IPS-NIHi7 (cell line): ENCODE measurements around the gene ICAM1.

Experiments
- DNase-seq: peaks from one replicate; pipeline ENCODE4 v3.0.0; 2012; ENCODE audit warnings: mixed read lengths; ENCODE audit errors: extremely low spot score

Gene ICAM1

DNA sequence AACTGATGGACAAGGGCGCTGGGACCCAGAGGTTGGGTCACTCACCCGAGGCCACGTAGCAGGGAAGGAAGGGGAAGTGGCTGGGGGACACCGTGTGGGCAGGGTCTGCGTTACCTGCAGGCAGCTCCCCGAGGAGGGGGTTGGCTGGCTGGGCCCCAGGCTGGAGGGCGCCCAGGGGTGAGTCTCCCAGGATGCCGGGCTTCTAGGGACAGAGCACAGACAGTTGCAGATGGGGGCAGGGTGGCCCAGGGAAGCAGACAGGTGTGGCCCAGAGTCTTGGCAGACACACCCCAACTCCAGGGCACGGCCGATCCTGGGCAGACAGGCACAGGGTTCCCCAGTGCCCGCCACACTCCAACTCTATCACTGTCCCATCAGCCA is 50.5 kb downstream of the ICAM1 start:
- no peak for DNase-seq

DNA sequence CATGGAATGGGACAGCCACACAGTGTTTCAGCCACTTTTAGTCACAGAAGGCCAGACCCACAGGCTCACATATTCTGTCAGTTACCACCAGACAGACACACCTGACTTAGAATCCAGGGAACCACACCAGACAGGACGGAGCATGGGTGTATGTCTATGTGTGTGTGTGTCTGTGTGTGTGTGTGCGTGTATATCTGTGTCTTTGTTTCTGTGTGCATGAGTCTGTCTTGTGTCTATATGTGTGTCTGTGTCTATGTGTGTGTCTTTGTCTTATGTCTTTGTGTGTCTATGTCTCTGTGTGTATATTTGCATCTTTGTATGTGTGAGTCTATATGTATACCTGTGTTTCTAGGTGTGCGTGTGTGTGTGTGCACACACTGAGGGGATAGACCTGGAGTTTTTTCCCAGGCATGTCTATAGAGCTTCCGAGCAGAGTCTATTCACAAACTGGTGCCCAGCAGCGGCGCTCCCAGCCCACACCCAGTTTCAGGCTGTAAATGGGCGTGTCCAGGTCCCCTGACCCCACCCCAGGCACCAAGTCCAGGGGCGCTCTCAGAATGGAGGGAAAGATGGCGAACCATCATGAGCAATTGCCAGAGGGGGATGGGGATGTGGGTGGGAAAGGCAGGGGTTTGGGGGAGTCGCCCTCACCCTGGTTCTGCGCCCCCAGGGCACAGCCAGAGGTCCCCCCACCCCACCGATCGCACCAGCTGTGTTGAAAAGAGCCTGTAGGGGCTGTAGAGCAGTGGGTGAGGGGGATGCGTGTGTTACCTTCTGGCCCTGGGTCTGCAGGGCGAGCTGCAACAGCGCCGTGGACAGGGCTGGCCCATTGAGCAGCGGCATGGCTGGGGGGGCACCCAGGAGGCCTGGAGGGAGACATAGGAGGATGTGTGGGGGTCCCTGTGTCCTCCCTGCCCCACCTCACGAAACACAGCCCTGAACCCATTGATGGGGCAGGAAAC is 51.2 kb downstream of the ICAM1 start:
- DNase-seq = no peak

DNA sequence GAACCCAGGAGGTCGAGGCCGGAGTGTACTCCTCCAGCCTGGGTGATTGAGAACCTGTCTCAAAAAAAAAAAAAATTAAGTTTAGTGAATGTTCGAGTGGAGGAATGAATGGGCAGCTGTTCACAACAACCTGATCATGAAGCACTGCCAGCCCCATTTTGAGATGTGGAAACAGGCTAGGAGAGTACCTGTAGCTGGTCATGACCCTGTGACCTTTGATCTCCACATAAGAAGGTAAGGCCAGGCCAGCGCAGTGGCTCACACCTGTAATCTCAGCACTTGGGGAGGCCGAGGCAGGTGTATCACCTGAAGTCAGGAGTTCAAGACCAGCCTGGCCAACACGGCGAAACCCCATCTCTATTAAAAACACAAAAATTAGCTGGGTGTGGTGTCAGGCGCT is 54.8 kb downstream of the ICAM1 start:
- no peak for DNase-seq

DNA sequence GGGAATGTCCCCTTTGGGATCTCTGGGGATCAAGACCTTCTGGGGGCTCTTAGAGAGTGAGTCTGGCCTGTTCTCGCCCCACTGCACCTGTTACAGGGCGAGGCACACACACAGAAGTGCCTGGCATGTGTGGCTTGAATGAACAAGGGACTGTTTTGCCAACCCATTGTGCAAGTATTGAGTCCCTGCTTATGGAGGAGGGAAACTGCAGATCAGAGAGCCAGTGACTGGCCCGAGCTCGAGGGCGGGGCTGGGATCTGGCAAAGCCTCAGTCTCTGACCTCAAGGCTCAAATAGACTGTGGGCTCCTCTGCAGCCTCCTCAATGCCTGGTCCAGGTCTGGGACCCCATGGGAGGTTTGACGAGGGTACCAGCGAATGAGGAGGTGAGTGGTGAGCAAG is 56.9 kb downstream of the ICAM1 start:
- DNase-seq = no peak

DNA sequence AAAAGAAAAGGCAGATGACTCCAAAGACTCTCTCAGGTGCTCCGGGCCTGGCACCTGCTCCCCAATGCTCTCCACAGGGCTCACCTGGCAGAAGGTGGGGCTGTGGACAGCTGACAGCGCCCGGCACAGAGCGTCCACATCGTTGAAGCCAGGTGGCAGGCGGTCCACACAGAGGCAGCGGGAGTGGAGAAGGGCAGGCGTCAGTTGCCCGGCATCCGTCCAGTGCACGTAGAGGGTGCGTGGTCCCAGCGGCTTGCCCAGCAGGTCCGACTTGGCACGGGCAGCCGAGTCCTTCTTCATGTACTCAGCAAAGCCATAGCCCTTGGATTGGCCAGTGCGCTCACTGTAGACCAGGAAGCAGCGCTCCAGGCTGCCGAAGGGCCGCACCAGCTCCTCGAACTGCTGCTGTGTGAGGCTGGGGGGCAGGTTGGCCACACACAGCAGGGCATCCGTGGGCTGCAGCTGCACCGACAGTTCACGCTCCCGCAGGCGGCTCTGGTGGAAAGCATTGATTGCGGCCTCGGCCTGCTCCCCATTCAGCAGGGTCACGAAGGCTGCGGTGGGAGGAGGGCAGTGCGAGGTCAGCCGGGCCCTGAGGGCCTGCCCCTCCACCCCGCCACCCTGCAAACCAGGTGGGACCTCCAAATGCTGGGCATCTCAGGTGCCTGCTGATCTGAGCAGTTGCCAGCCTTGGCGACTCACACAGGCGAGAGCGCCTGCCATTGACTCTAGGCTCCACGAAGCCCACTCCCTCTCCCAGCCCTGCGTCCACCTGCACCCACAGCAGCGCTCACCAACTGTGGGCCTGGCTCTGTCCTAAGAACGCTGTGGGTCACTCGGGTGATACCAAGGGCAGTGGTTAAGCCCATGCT is 57.9 kb downstream of the ICAM1 start:
- DNase-seq = no peak

DNA sequence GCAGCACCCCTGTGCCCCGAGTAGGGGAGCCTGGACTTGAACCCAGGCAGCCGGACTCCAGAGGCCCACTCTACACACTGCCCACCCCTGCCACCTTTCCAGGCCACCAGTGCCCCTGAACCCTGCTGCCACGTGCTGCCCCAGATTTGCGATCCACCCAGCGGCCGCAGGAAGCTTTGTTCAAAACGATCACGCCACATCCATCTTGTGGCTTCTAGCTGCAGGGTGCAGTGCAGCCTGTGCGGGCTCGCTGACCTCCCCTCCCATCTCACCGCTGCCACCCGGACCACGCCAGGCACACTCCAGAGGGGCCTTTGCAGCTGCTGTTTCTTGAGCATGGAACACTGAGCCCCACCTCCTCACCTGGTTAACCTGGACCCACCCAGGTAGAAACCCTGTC is 58.6 kb downstream of the ICAM1 start:
- no peak for DNase-seq

DNA sequence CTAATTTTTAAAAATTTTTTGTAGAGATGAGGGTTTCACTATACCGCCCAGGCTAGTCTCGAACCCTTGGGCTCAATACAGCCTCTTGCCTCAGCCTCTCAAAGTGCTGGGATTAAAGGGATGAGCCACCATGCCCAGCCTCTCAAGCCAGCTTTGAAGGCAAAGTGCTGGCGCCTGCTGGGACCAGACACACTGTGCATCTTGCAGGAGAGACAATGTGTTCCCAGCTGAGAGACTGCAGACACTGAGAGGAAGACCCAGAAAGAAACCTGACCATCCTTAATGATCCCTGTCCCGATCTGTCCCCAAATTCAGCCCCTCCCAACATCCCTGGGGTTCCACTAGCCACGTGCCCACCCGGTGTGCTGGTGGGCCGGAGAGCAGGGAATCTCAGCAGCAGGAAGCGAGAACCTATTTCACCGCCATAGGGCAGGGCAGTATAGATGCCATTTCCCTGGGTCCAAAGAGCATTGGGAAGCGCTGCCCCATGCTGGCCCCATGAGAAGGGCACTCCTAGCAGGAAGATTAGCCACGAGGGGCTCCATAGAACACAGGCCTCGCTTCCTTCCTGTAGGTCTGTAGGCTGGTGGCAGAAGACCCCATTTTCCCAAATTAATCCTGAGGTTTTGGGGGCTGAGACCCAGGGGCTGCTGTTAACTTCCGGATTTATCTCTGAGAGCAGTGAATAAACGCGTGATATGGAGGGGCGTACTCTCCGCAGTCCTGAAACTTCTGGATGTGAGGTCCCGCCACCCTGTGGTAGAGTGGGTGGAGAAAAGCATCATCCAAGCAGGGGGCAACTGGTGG is 61.4 kb downstream of the ICAM1 start:
- no peak for DNase-seq

DNA sequence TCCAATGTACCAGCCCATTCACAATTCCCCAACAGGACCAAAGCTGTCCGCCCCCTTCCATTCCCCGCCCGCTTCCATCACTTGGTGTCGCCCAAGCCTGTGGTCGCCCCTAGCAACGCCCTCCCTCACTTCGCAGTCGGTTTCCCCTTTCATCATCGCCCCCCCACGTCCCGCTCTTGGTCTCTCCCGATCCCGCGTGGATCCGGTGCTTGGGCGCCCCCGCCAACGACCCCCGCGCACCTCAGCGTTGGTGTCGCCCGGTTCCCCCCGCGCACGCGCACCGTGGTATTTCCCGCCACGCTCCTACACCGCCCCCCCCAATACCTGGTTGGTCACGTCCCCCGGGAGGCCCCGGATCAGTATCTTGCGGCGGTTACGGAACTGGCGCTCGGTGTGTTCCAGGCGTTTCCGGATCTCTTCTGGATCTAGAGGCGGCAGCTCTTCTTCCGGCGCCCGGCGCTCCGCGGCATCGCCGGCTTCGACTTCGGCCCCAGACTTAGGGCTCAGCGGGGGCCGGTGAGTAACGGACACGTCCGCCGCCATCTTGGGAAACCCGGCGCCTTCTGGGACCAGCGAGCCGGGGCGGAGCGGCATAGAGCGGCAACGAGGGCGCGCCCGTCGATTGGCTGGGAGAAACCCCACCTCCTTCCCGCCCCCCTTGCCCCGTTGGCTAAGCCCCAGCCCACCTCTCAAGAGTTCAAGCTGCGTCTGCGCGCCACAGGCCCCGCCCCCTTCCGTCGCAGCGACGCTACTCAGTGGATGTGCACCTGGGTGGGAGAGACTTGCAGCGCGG is 62.2 kb downstream of the ICAM1 start, which contains the start of gene RAVER1:
Gene RAVER1 (minus strand): TSS at position 565 of the 793 bp plus-strand sequence. CDS start 22 bp downstream, at position 543.
- DNase-seq = peak; percentile 100

DNA sequence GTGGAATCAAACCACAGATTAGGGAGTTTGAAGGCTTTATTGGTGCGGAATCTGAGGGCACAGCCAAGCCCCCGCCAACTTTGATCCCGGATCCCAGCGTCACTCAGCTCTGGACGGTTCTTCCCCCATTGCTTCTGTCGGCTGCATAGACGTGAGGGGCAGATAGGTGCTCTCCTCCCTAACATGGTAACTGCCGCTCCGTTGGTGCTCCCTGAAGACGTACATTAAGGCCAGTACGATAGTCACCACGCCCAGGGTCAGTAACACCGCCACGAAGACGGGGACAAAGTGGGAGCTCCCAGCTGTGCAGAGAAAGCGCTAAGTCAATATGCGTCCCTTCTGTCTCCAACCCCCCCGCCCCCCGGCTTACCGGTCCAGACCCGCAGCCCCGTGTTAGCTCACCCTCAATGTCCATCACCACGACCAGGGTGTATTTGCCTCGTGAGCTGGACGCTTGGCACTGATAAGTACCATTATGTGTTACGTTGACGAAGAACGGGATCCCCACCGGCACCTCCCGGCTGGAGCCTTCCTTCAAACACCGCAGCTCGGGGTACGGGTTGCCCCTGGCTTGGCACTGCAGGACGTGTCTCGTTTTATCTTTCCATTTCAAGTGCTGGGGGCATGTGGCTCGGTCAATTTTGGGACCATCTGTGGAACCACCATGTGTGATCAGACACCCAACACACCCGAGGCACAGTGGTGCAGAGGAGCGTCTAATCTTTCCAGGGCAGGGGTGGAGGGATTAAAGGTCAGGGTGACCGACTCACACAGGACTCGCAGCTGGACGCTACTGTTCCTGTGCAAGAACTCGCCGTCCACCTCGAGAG is 63.1 kb downstream of the ICAM1 start:
- DNase-seq = no peak

DNA sequence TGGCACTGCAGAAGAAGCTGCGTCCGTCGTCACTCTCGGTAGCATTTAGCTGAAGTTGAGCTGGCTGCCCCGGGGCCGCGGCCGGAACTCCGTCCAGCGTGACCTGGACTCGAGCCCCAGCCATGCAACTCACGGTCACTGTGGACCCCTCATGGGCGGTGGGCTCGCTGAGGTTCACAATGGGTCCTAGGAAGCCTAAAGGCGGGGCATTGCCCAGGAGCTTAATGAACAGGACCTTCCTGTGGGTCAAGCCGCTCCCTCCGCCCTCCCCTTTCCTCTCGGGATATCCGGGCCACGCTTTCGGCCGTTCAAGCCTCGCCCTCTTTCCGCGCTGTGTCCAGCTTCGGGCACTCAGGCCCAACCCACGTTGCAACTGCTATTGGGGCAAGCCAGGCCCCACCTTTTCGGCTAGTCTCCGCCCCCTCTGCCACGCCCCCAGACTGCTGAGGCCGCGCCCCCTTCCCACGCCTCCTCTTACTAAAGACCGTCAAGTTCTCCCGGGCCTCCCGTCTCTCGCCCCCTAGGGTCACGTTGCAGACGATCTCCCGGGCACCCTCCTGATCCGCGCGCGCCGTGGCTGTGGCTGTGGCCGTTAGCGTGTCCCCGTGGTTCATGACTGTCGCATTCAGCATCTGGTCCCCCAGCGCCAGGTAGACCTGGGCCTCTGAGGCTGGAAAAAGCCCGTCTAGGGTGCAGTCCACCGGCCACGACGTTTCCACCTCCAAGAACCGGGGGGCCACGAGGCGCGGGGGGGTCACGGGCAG is 63.9 kb downstream of the ICAM1 start:
- peak; percentile 85 for DNase-seq

DNA sequence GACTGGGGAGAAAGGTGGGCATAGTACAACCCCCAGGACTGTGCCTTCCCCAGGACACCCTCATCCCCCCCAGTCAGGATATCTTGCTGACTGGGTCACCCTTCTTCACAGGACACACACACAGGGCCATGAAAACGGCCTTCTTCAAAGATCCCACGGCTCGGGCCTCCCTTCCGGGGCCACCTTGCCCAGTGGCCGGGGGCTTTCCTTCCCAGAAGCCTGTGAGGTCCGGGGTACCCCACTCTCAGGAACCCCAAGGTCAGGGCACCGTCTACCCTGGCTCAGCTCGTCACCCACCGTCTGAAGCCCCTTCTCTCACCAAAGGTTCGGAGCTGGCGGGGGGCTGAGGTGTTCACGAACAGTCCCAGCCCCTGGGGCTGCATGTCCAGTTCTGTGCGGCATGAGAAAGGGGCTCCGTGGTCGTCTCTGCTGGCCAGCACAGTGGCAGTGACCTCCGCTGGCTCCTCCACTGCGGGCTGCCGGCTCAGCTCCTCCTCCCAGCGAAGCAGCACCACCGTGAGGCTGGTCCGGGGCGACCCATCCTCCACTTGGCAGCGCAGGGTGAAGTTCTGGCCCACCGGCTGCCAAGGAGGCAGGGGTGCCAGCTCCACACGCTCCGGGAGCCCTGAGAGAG is 64.5 kb downstream of the ICAM1 start:
- DNase-seq = no peak
